HL-60 (cell line): ENCODE results near the gene NAV2.

ENCODE experiments used
- DNase-seq, 2 experiments: peaks; one replicate each; pipeline ENCODE4 v3.0.0-alpha.2; 2010 to 2020; ENCODE audit warnings: low read depth in 1 of 2, low spot score in 1 of 2
- H3K27ac ChIP-seq: fragments of 250-450 bp; sonication (Bioruptor Pico); replicated peaks from 2 replicates; pipeline ENCODE4 v1.5.1; 2020; ENCODE audit warnings: mild to moderate bottlenecking, moderate library complexity
- H3K27me3 ChIP-seq: fragments of 250-450 bp; sonication (Bioruptor Pico); 2 replicates; pipeline ENCODE4 v1.5.1; 2021; ENCODE audit warnings: mild to moderate bottlenecking, moderate library complexity; ENCODE audit not compliant: insufficient read depth, poor library complexity, severe bottlenecking
- H3K4me3 ChIP-seq: replicated peaks from 2 replicates; pipeline ENCODE4 v1.5.1; 2011; ENCODE audit warnings: mild to moderate bottlenecking, control low read depth, low read length; ENCODE audit not compliant: insufficient read depth
- CTCF ChIP-seq: IDR thresholded peaks from one replicate; pipeline ENCODE4 v1.5.1; 2011; ENCODE audit warnings: low read length, control low read depth, inconsistent platforms; ENCODE audit not compliant: insufficient read depth
- GABPA ChIP-seq: IDR thresholded peaks from 2 replicates; pipeline ENCODE4 v1.6.1; 2012; ENCODE audit warnings: low read depth
- POLR2AphosphoS5 ChIP-seq: IDR thresholded peaks from 2 replicates; pipeline ENCODE4 v1.6.1; 2012; ENCODE audit warnings: low read depth
- REST ChIP-seq: IDR thresholded peaks from 2 replicates; pipeline ENCODE4 v1.6.1; 2012; ENCODE audit warnings: low read depth; ENCODE audit not compliant: insufficient replicate concordance
- SPI1 ChIP-seq: IDR thresholded peaks from 2 replicates; pipeline ENCODE4 v1.6.1; 2012; ENCODE audit warnings: low read depth, mild to moderate bottlenecking, borderline replicate concordance

The NAV2 gene

GRCh38 chr11:19806251-19806650 lies 93.6 kb downstream of the NAV2 start:
- TF ChIP-seq CTCF (no peak), GABPA (no peak), POLR2AphosphoS5 (no peak), SPI1 (no peak), REST (no peak)
- peaks cover 2% of the 10 kb centered on the region for H3K27me3 ChIP-seq
- H3K4me3 ChIP-seq, result no peak overlapping the region
- DNase-seq, result no peak
- H3K27ac ChIP-seq, result no peak overlapping the region

GRCh38 chr11:19808076-19808911 lies 95.7 kb downstream of the NAV2 start:
- DNase-seq, result no peak
- Histone ChIP-seq H3K27me3 (peaks cover 2% of the 10 kb centered on the region), H3K4me3 (no peak overlapping the region), H3K27ac (no peak overlapping the region)
- TF ChIP-seq SPI1 (no peak), GABPA (no peak), REST (no peak), CTCF (no peak), POLR2AphosphoS5 (no peak)

GRCh38 chr11:19810852-19811251 lies 98.2 kb downstream of the NAV2 start:
- DNase-seq, result no peak
- TF ChIP-seq SPI1 (no peak), CTCF (no peak)
- no peak overlapping the region for H3K4me3 ChIP-seq
- no peak overlapping the region for H3K27ac ChIP-seq
- peaks cover under 1% of the 10 kb centered on the region for H3K27me3 ChIP-seq

GRCh38 chr11:19811380-19811779 lies 98.7 kb downstream of the NAV2 start:
- H3K27me3 ChIP-seq, result no peaks in the 10 kb centered on the region
- no peak overlapping the region for H3K4me3 ChIP-seq
- DNase-seq, result no peak
- TF ChIP-seq REST, result no peak
- no peak for TF ChIP-seq SPI1
- no peak for TF ChIP-seq CTCF
- no peak for TF ChIP-seq GABPA
- no peak for TF ChIP-seq POLR2AphosphoS5
- H3K27ac ChIP-seq, result no peak overlapping the region
